Body of pancreas (tissue), 4 donors: ENCODE data around the gene RTF1.

ENCODE experiments used
- CTCF ChIP-seq, 7 experiments: fragments of 450-650 bp in 4 of 7; fragments of 200-600 bp in 3 of 7; sonication (generic) in 3 of 7; IDR thresholded peaks; one replicate each; pipeline ENCODE4 v1.5.1; 2016 to 2019; ENCODE audit warnings: antibody characterized with exemption in 7 of 7
- POLR2A ChIP-seq, 3 donors: fragments of 450-650 bp; IDR thresholded peaks; one replicate each; pipeline ENCODE4 v1.6.1; 2016; ENCODE audit warnings: antibody characterized with exemption in 3 of 3, mild to moderate bottlenecking in 2 of 3

- no peak for TF ChIP-seq CTCF (IDR thresholded peaks at IDR 0.05)
- TF ChIP-seq POLR2A (IDR thresholded peaks at IDR 0.05): no peak
Measured at GRCh38 chr15:41411031-41411430, 5.9 kb upstream of the RTF1 start.
